Stimulated activated CD8-positive, alpha-beta memory T cell treated with anti-CD3 and anti-CD28 coated beads, Interleukin-7, amount 100 ng/mL, for 48 hours (primary cell): Measurements from ENCODE around the gene TIMP2.
"Not testable (repeated sequence)": the region's sequence is repeated elsewhere in the genome, so short reads cannot be mapped to it uniquely, and the experiment has no call there.

ENCODE experiments used
- DNase-seq, 2 donors: peaks; one replicate each; pipeline ENCODE4 v3.0.0-alpha.2; 2020; ENCODE audit warnings: low read depth in 1 of 2; ENCODE audit errors: extremely low read depth in 1 of 2

TIMP2 gene

GRCh38 chr17:78957128-78957527 lies 31.9 kb upstream of the TIMP2 start:
- no peak for DNase-seq

GRCh38 chr17:78956254-78956653 lies 31.1 kb upstream of the TIMP2 start:
- DNase-seq: no peak

- DNase-seq: no peak
These were observed 29.5 kb upstream of the TIMP2 start for GRCh38 chr17:78954684-78955083.

- no peak for DNase-seq
These were observed 28.5 kb upstream of the TIMP2 start for GRCh38 chr17:78953356-78954350.

GRCh38 chr17:78952706-78953105 lies 27.5 kb upstream of the TIMP2 start:
- no peak for DNase-seq

- no peak for DNase-seq
These were observed 26.9 kb upstream of the TIMP2 start for GRCh38 chr17:78951967-78952551.

GRCh38 chr17:78950870-78951269 lies 25.7 kb upstream of the TIMP2 start:
- no peak for DNase-seq

- DNase-seq: no peak
These were observed 22.3 kb upstream of the TIMP2 start for GRCh38 chr17:78947235-78948149.

- DNase-seq: no peak
These were observed 21.4 kb upstream of the TIMP2 start for GRCh38 chr17:78946631-78947030.

GRCh38 chr17:78946131-78946530 lies 20.9 kb upstream of the TIMP2 start:
- no peak for DNase-seq

- DNase-seq: not testable (repeated sequence)
These were observed 20.3 kb upstream of the TIMP2 start for GRCh38 chr17:78945455-78945854.

- DNase-seq: no peak
These were observed 19.8 kb upstream of the TIMP2 start for GRCh38 chr17:78944956-78945355.

- no peak for DNase-seq
These were observed 18.8 kb upstream of the TIMP2 start for GRCh38 chr17:78944026-78944425.

- DNase-seq: no peak
These were observed 15.5 kb upstream of the TIMP2 start for GRCh38 chr17:78940708-78941107.

GRCh38 chr17:78940258-78940657 lies 15.1 kb upstream of the TIMP2 start:
- no peak for DNase-seq

- no peak for DNase-seq
These were observed 14.4 kb upstream of the TIMP2 start for GRCh38 chr17:78939615-78940014.

- DNase-seq: no peak
These were observed 12.4 kb upstream of the TIMP2 start for GRCh38 chr17:78937561-78937960.

GRCh38 chr17:78935419-78936323 lies 10.5 kb upstream of the TIMP2 start:
- DNase-seq: no peak

- DNase-seq: no peak
These were observed 9.7 kb upstream of the TIMP2 start for GRCh38 chr17:78934681-78935418.
